HG03280 (cell line): ENCODE data around the gene FIGN.

Experiments used
- ATAC-seq: cut with Tn5 transposase; IDR thresholded peaks from one replicate; pipeline ENCODE4 v1.9.1; 2021; ENCODE audit warnings: mild to moderate bottlenecking, moderate library complexity; ENCODE audit not compliant: unreplicated experiment

The FIGN gene, protein sequence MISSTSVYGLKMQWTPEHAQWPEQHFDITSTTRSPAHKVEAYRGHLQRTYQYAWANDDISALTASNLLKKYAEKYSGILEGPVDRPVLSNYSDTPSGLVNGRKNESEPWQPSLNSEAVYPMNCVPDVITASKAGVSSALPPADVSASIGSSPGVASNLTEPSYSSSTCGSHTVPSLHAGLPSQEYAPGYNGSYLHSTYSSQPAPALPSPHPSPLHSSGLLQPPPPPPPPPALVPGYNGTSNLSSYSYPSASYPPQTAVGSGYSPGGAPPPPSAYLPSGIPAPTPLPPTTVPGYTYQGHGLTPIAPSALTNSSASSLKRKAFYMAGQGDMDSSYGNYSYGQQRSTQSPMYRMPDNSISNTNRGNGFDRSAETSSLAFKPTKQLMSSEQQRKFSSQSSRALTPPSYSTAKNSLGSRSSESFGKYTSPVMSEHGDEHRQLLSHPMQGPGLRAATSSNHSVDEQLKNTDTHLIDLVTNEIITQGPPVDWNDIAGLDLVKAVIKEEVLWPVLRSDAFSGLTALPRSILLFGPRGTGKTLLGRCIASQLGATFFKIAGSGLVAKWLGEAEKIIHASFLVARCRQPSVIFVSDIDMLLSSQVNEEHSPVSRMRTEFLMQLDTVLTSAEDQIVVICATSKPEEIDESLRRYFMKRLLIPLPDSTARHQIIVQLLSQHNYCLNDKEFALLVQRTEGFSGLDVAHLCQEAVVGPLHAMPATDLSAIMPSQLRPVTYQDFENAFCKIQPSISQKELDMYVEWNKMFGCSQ

DNA sequence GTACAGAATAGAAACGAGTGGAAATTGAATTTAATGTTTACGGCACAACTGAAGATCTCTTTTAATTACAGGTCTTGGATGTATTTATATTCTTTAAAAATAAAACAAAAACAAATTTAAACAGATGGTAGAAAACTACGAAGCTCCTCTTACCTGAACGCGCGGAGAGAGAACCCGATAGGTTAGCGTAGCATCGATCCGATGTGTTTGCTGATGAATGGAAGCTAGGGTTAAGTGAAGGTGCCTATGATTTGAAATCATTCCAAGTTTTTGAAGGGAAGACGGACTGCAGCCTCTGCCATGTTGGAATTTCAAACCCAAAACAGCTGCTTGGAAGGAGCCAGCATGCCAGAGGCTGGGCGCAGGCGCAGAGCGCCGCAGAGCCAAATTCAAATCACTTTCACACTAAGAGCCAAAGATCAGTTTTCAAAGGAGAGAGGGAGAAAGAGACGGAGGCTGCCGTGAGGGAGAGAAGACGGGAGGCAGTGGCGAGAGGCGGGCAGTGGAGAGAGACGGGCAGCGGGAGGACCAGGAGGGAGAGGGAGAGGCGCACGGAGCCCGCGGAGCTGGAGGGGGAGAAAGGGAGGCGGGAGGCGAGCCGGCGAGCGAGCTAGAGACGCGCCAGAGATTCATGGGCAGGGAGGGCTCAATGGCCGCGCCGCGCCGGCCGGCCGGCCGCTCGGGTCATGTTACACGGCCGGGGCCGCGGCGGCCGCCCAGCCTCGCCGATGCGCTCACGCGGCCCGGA, at the start of gene FIGN:
Gene FIGN, minus strand, starts transcription at position 324 of the 748 bp plus-strand sequence. CDS start 1,081 bp downstream, outside the sequence.
- no peak for ATAC-seq

DNA sequence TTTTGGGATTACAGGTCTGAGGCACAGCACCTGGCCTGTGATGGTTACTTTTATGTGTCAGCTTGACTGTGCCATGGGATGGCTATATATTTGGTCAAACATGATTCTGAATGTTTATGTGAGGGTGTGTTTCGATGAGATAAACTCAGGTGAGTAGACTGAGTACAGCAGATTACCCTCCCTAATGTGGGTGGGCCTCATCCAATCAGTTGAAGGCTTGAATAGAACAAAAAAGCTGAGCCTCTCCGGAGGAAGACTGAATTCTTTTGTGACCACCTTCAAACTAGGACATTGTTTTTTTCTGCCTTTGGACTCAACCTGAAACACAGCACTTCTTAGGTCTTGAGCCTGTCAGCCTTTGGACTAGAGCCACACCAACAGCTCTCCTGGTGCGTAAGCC, 49.4 kb upstream of the FIGN start:
- ATAC-seq: no peak

DNA sequence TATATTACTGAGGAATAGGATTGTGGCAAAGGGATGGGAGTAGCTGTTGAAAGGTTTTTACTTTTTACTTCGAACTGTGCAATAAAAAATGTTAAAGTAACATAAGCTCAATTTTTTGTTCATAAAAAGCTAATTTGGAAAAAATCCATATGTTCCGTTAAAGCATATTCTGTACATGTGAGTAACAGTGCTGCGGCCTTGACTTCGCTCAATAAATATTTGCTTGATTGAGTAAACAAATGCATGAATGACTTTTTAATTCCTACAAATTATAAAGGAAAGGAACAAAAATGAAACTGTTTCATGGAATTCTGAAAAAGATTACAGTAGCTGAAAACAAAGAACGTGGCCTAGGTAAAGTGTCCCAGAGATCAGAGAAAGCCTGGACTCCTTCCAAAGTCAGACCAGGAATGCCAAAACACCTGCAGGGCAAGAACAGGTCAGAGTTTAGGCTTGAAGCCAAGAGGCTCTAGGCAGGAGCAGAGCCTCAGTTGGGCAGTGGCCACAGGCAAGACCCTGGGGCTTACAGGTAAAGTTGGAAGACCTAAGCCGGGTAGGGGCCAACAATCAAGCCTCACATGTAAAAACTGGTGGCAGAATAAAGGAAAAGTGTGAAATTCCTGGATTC, 44.3 kb upstream of the FIGN start:
- ATAC-seq: no peak

DNA sequence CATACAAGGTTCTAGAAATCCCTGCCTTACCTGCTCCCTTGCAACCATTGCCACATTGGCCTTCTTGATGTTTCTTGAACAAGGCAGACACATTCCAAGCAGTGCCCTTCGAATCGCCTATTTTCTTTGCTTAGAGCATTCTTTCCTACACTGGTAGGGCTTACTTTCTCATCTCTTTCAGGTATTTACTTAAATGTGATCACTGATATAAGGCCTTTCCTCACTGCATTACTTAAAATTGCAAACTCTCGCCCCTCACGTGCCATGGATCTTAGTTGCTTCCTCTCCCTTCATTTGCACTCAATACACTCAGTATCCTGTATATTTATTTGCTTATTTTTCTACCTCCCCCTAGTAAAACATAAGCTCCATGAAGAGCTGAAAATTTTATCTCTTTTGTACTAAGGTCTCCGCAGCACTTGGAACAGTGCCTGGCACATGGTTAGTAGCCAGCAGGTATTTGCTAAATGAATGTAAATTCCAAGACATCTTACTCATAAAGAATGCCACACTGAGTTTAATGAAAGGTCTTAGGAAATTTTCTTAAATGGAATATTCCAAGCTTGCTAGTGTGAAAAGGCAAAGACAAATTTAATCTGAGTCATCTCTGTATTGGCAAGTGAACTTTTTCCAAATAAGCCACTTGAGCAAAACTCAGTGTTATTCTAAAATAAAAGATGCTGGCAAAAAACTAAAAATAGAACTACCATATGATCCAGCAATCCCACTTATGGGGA, 42.4 kb upstream of the FIGN start:
- ATAC-seq: no peak

DNA sequence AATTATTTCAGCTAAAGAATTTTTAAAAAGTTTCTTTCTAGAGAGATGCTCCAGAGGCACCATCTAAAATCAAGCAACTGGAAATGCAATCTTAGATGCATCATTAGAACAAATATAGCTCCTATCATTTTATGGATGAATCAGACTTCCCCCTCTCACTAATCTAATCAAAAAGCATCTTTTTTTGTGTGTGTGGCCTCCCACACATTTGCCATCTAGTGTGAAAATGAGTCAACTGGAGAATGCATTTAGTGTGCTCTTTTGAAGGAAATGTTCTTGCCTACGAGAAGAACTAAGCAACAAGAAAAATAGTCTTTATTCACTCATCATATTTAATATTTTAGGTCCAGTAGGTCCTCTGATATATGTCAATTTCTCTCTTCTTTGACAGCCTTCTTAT, 39.5 kb upstream of the FIGN start:
- ATAC-seq: no peak

DNA sequence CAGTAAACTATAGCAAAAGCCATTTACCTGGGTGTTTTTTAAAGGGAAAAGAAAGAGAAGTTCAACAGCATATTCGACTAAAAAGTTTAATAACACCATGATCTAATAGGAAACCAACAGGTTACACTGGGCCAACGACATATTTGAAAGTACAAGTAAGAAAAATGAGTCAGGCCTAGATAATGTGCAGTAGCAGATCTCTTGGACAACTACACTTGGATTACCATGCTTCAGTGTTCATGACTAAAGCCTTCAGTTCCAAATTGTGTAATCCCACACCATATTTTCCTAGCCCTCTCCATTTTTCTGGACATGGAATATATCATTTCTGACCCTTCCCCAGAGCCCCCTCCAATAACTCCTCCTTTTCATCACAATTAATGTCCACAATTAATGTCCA, 39.1 kb upstream of the FIGN start:
- no peak for ATAC-seq

DNA sequence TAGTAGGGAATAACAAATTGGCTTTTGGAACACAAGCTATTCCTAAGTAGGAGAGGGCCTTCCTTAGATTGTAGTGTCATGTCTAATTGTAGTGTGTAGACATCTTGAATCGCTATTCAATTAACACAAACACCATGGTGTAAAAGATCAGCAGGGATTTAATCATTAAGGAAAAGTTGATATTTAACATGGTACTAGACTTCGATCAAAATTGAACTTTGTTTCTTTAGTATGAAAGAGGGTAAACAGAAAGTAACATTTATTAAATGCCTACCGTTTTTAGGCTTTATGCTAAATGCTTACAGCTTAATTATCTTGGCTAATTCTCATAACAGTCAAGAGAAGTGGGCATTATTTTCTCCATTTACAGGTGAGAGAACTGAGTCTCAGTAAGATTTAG, 37.5 kb upstream of the FIGN start:
- ATAC-seq: no peak

DNA sequence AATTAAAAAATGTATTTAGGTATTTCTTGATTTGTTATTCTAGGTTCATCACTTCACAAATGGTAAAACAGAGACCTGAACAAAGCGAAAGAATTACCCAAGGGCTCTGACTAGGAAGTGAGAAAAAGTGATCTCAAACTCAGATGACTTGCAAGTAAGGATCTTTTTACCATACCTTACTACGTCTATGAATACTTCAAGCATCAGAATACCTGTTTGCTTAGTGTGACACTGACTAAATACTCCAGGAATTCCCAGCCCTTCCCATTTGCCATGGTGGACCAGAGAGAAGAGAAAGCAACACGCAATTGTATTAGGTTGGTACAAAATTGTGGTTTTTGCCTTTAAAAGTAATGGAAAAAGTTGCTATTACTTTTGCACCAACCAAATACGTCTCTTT, 35.8 kb upstream of the FIGN start:
- no peak for ATAC-seq

DNA sequence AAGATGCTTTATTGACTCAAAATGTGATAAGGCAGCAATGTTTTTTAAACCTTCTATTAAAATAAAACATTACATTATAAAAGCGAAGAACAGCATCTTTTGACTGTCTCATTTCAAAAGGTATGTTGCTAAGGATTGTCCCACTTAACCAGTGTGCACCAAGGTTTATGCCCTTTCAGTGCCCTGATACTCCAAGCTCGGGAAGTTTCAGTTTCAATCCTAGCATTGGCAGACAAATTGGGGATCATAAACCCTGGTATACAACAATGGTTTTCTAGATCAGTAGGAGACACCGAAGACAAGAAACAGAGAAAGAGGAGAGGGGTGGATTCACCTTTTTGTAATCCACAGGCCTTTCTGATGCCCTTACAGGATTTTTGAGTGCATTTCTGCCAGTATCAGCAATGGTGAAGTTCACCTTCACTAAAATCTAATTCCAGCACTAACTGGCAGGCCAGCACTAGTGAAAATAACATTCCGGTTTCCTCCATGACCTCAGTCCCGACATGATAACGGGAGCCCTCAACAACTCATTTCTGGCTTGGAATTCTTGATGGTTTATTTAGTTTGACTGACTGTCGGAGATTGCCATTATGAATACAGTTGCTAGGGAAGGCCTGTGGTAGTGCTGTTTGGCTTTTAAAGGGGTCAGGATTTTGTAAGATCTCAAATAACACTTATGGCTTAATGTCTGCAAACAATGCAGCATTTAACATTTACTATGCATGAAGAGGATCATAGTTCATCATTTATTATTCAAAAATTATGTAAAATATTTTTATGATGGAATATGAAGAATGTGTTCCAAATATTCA, 33.3 kb upstream of the FIGN start:
- ATAC-seq: no peak

DNA sequence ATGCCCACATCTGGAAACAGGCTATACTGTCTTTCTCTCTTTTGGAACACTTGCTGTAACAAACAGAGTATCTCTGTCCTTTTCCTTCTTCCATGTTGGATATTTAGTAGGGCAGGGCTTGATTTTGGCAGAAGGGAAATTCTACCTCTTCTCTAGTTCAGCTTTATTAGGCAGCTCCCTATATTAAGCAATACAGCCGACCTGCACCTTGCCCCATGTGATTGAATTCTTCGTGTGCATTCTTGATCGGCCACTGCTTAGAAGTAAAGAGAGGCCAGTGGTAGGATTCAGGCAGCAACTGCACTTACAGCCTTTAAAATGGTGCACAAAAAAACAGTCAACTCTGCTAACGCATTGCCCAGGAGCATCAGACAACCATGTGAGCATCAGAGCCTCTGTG, 31.3 kb upstream of the FIGN start:
- ATAC-seq: no peak

DNA sequence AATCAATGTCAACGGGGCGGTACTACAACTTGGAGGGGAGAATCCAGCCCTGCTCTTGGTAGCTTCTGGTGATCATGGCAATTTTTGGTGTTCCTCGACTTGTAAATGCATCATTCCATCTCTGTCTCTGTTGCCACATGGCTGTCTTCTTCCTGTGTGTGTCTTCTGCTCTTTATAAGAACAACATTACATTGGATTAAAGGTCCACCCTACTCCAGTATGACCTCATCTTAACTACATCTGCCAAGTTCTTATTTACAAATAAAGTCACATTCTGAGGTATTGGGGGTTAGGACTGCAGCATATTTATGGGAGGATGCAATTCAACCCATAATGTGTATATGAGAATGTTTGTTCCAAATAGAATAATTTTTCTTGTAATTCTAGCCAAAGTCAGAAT, 28.8 kb upstream of the FIGN start:
- no peak for ATAC-seq

DNA sequence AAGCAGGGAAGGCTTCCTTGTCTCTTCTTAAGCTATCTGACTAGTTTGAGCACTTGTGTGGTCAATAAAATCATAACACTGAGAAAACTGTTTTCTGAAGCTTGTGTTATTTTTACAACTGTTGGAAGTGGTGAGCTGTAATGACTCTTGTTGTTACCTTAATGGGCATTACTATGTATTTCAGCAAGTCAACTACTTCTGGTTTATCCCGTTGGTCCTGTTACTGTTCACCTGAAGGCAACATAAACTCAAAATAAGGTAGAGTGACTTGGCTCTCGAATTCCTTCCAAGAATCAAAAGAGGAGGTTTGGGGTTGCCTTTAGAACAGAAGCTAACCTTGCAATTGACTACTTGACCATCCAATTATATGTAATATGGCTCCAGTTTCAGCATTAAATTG, 23.2 kb upstream of the FIGN start:
- no peak for ATAC-seq

DNA sequence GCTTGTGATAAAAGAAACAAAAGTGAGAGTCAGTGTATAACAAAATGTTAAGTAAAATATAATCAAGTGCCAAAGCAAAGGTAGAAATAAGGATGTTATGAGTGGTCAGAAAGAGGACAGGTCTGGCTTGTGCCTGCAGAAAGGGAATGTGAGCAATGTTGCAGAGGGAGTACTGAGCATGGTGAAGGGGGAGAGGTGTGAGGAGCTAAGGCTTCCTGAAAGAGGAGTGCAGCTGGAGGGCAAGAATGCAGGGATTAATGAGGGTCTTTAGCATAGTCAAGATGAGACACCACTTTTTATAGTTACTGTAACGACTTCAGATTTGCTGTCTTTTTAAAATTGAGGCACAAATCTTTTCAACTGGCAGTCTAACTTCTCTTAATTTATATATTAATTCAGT, 22.0 kb upstream of the FIGN start:
- no peak for ATAC-seq

DNA sequence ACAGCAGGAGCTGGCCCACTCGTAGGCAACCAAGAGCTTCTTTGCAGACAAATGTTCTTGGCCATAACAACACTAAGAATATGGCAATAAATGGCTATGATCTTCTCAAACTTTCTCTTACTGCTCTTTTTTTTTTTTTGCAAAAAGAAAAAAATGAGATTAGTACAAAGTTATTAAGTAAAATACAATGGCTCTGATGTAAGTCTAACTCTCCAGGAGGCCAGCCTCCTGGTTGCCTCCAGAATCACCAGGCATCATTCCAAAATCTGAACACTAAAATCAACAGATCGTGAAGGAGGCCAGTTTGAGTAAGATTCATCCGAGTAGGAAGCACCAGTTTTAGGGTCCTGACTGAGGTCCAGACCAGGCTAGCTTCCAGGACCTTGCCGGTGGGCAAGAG, 20.8 kb upstream of the FIGN start:
- no peak for ATAC-seq

DNA sequence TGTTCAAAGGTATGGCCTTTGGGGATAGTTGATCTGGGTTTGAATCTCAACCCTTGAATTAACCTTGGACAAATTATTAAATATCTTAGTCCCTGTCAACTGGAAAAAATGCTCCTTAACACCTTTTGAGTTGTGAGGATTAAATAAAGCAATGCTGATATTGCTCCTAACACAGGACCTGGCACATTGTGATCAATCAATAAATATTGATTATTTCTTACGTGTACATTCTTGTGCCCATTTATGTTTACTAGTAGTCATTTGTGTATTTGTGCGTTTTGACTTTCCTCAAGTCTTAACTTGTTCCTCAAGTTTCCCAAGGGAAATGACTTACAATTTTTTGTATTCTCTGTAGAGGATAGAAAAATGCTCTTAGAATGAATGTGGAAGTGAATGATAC, 19.6 kb upstream of the FIGN start:
- ATAC-seq: no peak

DNA sequence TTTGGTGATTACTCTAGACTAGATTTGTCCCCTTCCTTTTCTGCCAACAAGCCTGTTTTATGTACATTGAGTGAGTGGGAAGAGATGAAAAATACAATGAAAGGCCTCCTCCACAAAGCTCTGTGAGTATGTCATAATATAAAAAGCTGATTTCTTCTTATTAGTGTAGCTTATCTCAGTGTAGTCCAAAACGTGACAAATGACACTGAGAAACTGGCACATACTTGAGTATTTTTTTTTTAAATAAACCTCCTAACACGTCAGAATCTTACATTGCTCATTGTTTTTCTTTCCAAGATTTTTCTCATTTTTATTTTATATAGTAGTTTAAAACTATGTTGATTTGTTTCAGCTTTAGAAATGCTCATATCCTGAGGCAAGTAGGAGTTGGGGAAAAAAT, 17.9 kb upstream of the FIGN start:
- ATAC-seq: no peak

DNA sequence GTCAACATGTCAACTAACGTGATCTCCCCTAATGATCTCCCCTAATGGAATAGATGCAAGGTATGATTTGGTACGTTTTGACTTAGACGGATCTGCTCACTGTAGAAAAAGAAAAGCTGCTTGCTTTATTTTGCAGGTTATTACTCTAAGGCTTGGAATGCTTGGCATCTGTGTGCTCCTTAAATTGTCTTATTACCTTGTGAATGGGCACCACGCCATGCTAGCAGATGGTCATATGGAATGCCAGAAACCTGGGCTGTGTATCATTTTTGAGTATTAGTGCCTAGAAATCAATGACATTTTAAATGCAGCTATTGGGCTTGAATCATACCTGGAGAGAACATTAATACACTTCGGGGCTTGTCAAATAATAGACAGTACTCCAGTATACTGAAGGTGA, 16.5 kb upstream of the FIGN start:
- ATAC-seq: no peak

DNA sequence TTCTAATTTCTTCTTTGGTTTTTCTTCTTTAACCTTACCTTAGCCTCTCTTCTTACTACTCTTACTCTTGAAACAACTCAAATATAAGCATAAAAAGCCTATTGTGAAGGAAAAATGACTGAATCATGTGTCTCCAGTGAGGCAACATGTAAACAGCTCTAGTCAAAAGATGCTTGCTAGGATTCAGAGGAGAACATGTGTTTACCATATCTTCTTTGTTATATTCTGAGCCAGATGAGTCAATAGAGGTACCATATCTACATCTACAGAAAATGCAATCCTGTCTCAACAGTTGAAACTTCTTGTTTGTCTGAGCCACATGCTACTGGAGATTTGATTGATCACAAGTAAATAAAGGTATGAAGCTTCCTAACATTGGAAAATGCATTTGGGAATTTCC, 15.9 kb upstream of the FIGN start:
- ATAC-seq: no peak

DNA sequence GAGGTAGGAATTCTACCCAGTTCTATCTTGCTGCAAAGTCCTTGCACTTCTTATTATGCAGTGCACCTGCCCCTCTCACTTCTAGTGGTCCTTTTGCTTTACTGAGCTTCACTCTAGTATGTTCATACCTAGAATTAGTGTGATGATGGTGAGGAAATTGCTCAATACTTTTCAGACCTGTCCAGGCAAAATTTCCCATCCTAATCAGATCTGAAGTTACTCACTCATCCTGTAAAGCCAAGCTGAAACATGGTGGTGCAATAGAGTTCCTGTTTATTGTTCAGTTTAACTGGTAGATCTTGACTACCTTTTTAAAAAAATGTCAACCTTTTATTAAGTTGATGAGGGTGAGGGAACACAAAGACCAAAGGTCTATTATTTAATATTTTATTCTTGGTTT, 12.6 kb upstream of the FIGN start:
- no peak for ATAC-seq

DNA sequence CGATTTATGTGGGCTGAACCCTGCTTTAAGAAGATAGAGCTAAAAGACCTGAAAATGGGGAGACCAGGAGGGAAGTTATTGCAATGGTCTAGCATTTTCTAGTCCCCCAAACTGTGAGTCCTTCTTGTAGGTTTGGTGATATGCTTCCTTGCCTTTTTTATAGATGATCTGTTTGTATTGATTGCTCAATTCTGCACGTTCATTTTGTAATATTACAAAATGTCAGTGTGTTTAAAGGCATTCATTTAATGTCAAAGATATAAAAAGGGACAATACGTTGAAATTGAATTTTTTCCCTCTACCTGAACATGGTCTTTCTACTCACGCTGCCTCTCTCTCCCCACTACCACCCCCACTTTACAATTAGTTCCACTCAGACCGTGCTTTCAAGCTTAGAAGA, 5.6 kb upstream of the FIGN start:
- ATAC-seq: no peak
